Panc1 (cell line): Measurements from ENCODE around the gene PVRIG. TPM values are rescaled to one million over a fixed set of nuclear protein-coding genes. Genes with fewer than 3 reads are reported as not detected.

Source experiments
- total RNA-seq: library from RNA; stranded (reverse); gene quantifications from one replicate; pipeline ENCODE4 v1.2.1, GENCODE V29; 2021; ENCODE audit not compliant: unreplicated experiment

PVRIG gene
- total RNA-seq, 1 experiment from 2014 or later = not detected

Other genes starting within 250 kb of the PVRIG start
- gene AZGP1, start 243.9 kb upstream of the PVRIG start, total RNA-seq = 0.49 TPM
- 55.5 TPM for gene ZKSCAN1, start 204.4 kb upstream of the PVRIG start, total RNA-seq
- gene ZSCAN21, start 170.2 kb upstream of the PVRIG start, total RNA-seq = 13.4 TPM
- gene ZNF3, start 138.2 kb upstream of the PVRIG start, total RNA-seq = 32.9 TPM
- 182 TPM for gene COPS6, start 131.0 kb upstream of the PVRIG start, total RNA-seq
- gene MCM7, start 118.6 kb upstream of the PVRIG start, total RNA-seq = 258 TPM
- gene AP4M1, start 118.3 kb upstream of the PVRIG start, total RNA-seq = 42.6 TPM
- 92.3 TPM for gene TAF6, start 100.6 kb upstream of the PVRIG start, total RNA-seq
- 12.6 TPM for gene CNPY4, start 100.3 kb upstream of the PVRIG start, total RNA-seq
- 5.2 TPM for gene MBLAC1, start 93.0 kb upstream of the PVRIG start, total RNA-seq
- 224 TPM for gene LAMTOR4, start 71.0 kb upstream of the PVRIG start, total RNA-seq
- gene TRAPPC14, start 61.2 kb upstream of the PVRIG start, total RNA-seq = 33.2 TPM
- 0.98 TPM for gene GAL3ST4, start 51.3 kb upstream of the PVRIG start, total RNA-seq
- gene GPC2, start 42.6 kb upstream of the PVRIG start, total RNA-seq = 7.9 TPM
- gene STAG3, start 42.0 kb upstream of the PVRIG start, total RNA-seq = 1.7 TPM
- gene SPDYE3, start 87.8 kb downstream of the PVRIG start, total RNA-seq = not detected
- gene PILRB, start 138.2 kb downstream of the PVRIG start, total RNA-seq = 73.2 TPM
- gene PILRA, start 153.5 kb downstream of the PVRIG start, total RNA-seq = 4.8 TPM
- gene ZCWPW1, start 208.8 kb downstream of the PVRIG start, total RNA-seq = 6.5 TPM
- gene MEPCE, start 209.9 kb downstream of the PVRIG start, total RNA-seq = 72.1 TPM
- gene PPP1R35, start 216.5 kb downstream of the PVRIG start, total RNA-seq = 74.4 TPM
- 1.5 TPM for gene SPACDR, start 244.3 kb downstream of the PVRIG start, total RNA-seq